Right atrium auricular region (tissue), 2 donors: ENCODE data around the gene MGAT4D. TPM values are rescaled to one million over a fixed set of nuclear protein-coding genes. Genes with fewer than 3 reads are reported as not detected.
"Not testable (repeated sequence)": the region's sequence is repeated elsewhere in the genome, so short reads cannot be mapped to it uniquely, and the experiment has no call there.

ENCODE experiments used
- DNase-seq: peaks from one replicate; pipeline ENCODE4 v3.0.0-alpha.2; 2019; ENCODE audit warnings: low spot score
- H3K27ac ChIP-seq, 2 donors: fragments of 200-600 bp; sonication (generic); 1 replicate in 1 of 2; 2 replicates in 1 of 2; pipeline ENCODE4 v1.5.1; 2016 to 2019
- H3K27me3 ChIP-seq, 2 donors: fragments of 200-600 bp; sonication (generic); one replicate each; pipeline versions ENCODE4 v1.5.1 to v1.6.0; 2017 to 2019
- H3K36me3 ChIP-seq: fragments of 200-600 bp; sonication (generic); one replicate; pipeline ENCODE4 v1.5.1; 2016
- H3K4me1 ChIP-seq, 2 donors: fragments of 200-600 bp; sonication (generic); one replicate each; pipeline versions ENCODE4 v1.5.1 to v1.6.0; 2017 to 2019
- H3K4me3 ChIP-seq, 2 donors: fragments of 200-600 bp; sonication (generic); 1 replicate in 1 of 2; 2 replicates in 1 of 2; pipeline ENCODE4 v1.5.1; 2017 to 2019; ENCODE audit warnings: mild to moderate bottlenecking in 1 of 2, moderate library complexity in 1 of 2
- H3K9me3 ChIP-seq, 2 donors: fragments of 200-600 bp; sonication (generic); one replicate each; pipeline ENCODE4 v1.5.1; 2019
- total RNA-seq, 2 donors: library from RNA; depleted of rRNA; stranded (reverse); fragments of >200 nt; gene quantifications; one replicate each; pipeline ENCODE4 v1.1.0, GENCODE V29; 2016
- TF ChIP-seq, protein P1 (sequence below), 2 donors: fragments of 200-600 bp; sonication (generic); IDR thresholded peaks; one replicate each; pipeline ENCODE4 v1.5.1; 2019; ENCODE audit warnings: antibody characterized with exemption in 2 of 2

Gene MGAT4D
- total RNA-seq, 2 donors from 2014 or later, result not detected

DNA sequence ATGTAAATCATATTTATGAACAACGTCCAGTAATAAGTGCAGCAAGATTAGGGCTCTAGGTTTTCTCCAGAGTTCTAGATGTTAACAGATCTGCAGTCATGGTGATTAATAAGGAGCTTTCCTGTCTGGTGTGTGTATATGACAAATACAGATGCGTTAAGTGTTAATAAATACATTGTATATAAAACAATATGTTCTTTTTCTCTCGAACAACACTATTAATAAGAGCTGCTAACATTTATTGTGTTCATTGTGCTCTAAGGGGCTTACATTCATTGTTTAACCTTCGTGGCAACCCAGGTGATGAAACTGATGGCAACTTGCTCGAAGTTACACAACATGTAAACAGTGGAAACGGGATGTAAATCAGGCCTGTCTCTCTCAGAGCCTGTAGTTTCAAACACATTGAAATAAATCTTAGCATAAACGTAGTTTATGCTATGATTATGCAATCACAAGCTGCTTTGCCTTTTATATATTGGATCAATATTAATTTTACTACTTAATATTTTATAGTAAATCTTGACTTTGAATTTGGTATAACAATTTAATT lies 70.1 kb downstream of the MGAT4D start:
- H3K27ac ChIP-seq, result peak overlapping the region; percentile 83 to 87
- no peaks in the 10 kb centered on the region for H3K27me3 ChIP-seq
- TF ChIP-seq, protein P1, sequence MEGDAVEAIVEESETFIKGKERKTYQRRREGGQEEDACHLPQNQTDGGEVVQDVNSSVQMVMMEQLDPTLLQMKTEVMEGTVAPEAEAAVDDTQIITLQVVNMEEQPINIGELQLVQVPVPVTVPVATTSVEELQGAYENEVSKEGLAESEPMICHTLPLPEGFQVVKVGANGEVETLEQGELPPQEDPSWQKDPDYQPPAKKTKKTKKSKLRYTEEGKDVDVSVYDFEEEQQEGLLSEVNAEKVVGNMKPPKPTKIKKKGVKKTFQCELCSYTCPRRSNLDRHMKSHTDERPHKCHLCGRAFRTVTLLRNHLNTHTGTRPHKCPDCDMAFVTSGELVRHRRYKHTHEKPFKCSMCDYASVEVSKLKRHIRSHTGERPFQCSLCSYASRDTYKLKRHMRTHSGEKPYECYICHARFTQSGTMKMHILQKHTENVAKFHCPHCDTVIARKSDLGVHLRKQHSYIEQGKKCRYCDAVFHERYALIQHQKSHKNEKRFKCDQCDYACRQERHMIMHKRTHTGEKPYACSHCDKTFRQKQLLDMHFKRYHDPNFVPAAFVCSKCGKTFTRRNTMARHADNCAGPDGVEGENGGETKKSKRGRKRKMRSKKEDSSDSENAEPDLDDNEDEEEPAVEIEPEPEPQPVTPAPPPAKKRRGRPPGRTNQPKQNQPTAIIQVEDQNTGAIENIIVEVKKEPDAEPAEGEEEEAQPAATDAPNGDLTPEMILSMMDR (IDR thresholded peaks at IDR 0.05), result no peak

DNA sequence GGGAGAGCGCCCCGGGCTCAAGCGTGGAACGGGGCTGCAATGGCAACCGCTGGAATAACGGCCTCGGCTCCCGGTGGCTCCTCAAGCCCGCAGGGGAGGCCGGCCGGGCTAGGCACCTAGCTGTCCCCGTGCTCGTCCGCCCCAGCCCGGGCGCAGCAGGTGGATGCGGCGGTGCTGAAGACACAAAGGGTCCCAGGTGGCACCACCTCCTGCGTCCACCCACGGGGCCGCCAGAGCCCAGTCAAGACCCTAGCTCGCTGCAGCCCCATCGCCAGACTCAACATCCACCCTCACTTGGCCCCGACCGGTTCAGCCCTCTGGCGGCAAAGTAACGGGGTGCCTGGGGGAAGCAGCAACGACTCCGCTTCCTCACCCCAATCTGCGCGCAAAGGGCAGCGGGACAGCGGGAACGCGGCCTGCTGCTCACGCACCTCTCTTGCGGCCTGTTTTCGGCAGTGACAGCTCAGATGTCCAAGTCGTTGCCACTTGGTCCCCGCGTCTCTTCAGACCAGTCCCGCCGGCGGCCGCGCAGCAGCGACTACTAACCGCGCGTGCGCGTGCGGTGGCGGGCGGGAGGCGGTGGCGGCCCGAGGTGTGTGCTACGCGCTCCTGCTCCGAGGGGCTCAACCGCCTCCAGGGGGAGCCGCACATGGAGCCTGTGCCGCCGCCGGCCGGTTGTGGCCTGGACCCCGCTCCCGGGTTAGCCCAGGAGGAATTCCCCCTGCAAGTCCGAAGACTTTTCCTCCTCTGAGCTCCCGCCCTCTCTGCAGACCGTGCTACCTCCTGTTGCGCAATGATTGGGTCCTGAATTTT lies 70.8 kb downstream of the MGAT4D start, which contains the start of gene CLGN:
TSS of gene CLGN (minus strand) at position 543 of the 813 bp plus-strand sequence. CDS start 14,570 bp downstream, outside the sequence.
- DNase-seq, result no peak
- H3K4me1 ChIP-seq, result peaks cover 0 to 18% of the 10 kb centered on the region in 2 donors
- TF ChIP-seq, protein P1 (IDR thresholded peaks at IDR 0.05), result peak; percentile 46 to 61
- H3K9me3 ChIP-seq, result no peaks in the 10 kb centered on the region
- H3K4me3 ChIP-seq, result peak within 1 kb of the TSS; percentile 49 to 71
- H3K27me3 ChIP-seq, result no peaks in the 10 kb centered on the region
- H3K27ac ChIP-seq, result peak within 1 kb of the TSS; percentile 83 to 87
- H3K36me3 ChIP-seq, result no peaks in the 10 kb centered on the region

More for the DNA sequence above, 70.1 kb downstream of the MGAT4D start:
- peaks cover 0 to 18% of the 10 kb centered on the region in 2 donors for H3K4me1 ChIP-seq
- H3K9me3 ChIP-seq, result no peaks in the 10 kb centered on the region
- DNase-seq, result no peak
- H3K36me3 ChIP-seq, result no peaks in the 10 kb centered on the region
- H3K4me3 ChIP-seq, result peak overlapping the region; percentile 49 to 71

DNA sequence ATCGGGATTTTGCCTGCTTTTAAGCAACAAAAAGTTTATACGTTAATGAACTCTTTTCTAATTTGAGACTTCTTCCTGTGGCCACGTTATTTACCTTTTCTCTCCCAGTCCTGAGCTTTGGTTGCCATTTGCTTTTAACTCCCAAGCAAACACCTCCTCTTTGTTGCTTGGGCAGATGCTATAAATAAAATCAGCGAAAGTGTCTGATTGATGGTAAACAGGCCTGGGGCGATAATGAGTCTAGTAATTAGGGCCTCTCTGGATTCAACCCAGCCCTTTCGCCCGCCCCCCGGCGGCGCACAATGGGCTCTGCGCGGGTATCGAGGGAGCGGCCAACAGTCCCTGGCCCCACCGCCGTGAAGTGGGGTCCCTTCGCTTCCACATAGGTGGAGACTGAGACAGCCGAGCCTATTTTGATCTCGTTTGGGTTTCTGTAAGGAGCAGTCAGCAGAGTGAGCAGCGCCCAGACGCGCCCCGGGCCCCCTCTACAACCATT lies 71.4 kb downstream of the MGAT4D start:
- no peak for DNase-seq
- TF ChIP-seq, protein P1 (IDR thresholded peaks at IDR 0.05), result no peak
- Histone ChIP-seq H3K4me3 (peak overlapping the region; percentile 49 to 71), H3K4me1 (peaks cover 0 to 18% of the 10 kb centered on the region in 2 donors), H3K27me3 (no peaks in the 10 kb centered on the region), H3K36me3 (no peaks in the 10 kb centered on the region), H3K27ac (peak overlapping the region; percentile 83 to 87), H3K9me3 (no peaks in the 10 kb centered on the region)

DNA sequence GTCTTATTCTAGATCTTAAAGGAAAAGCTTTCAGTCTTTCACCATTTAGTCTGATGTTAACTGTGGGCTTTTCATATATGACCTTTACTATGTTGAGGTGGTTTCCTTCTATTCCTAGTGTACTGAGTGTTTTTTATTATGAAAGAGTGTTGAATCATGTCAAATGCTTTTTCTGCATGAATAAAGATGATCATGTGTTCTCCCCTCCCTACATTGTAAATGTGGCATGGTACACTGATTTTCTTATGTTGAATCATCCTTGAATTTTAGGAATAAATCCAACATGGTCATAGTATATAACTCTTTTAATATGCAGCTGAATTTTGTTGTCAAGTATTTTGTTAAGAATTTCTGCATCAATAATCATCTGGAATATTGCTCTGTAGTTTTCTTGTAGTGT lies 75.0 kb downstream of the MGAT4D start:
- DNase-seq, result no peak
- Histone ChIP-seq H3K4me3 (no peak overlapping the region), H3K27ac (no peak overlapping the region), H3K27me3 (no peaks in the 10 kb centered on the region), H3K36me3 (no peaks in the 10 kb centered on the region), H3K9me3 (no peaks in the 10 kb centered on the region), H3K4me1 (peaks cover 0 to 18% of the 10 kb centered on the region in 2 donors)
- TF ChIP-seq, protein P1 (IDR thresholded peaks at IDR 0.05), result no peak

DNA sequence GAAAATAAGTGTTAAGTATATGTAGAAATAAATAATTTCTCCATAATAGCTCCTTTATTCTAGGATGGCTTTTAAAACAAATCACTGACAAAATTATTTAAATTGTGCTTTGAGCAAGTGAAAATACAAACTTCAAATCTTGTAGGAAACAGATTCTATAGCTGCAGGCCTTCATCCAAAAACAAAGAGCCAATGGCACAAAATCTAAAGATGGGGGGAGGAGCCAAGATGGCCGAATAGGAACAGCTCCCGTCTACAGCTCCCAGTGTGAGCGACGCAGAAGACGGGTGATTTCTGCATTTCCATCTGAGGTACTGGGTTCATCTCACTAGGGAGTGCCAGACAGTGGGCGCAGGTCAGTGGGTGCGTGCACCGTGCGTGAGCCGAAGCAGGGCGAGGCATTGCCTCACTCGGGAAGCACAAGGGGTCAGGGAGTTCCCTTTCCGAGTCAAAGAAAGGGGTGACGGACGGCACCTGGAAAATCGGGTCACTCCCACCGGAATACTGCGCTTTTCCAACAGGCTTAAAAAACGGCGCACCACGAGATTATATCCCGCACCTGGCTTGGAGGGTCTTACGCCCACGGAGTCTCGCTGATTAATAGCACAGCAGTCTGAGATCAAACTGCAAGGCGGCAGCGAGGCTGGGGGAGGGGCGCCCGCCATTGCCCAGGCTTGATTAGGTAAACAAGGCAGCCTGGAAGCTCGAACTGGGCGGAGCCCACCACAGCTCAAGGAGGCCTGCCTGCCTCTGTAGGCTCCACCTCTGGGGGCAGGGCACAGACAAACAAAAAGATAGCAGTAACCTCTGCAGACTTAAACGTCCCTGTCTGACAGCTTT lies 84.7 kb downstream of the MGAT4D start:
- H3K27ac ChIP-seq, H3K4me1 ChIP-seq, H3K4me3 ChIP-seq, H3K36me3 ChIP-seq, H3K27me3 ChIP-seq, DNase-seq, H3K9me3 ChIP-seq: not testable (repeated sequence)
